ENCODE measurements around the gene SMAD6.

DNA sequence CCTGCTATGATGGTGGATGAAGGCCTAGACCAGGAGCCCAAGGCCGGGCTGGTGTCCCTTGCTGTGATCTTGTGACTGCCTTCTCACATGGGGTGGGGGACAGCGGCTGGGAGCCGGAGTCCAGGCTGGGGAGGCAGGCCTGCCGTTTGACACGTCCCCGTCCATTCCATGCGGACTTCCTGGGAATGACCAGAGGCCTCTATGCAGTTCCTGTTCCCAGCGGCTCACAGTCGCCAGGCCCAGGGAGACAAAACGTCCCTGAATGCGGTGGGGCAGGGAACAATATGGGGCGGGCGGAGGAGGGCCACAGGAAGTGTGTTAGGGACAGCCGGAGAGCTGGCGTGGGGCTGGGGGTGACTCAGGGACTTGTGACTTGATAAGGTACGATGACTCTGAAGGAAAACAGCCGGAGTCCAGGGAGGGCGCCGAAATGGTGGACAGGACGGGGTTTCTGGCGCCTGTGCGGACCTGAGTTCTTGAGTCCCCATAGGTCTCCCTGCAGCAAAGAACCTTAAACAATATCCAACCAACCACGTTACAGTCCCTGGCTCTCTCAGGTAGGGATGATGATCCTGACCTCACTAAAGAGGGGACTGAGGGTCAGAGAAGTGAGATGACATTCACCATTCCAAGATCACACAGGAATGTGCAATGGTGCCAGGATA lies 40.5 kb upstream of the SMAD6 start:
- TF ChIP-seq CTCF (IDR thresholded peaks at IDR 0.05 in 2 of 3, conservative IDR thresholded peaks at IDR 0.05 in 1 of 3; ENCODE audit: control insufficient read depth in 2 of 3, extremely low read depth in 1 of 3, insufficient read depth in 1 of 3, low read depth in 3 of 3, low read length in 3 of 3) (no peak), POLR2AphosphoS5 (IDR thresholded peaks at IDR 0.05; ENCODE audit: low read length) (no peak), POLR2A (IDR thresholded peaks at IDR 0.05; ENCODE audit: low read depth, low read length) (no peak), NFIC (IDR thresholded peaks at IDR 0.05; ENCODE audit: low read depth, low read length) (no peak), RAD51 (IDR thresholded peaks at IDR 0.05) (no peak), REST (IDR thresholded peaks at IDR 0.05; ENCODE audit: low read depth, low read length) (no peak), SUZ12 (IDR thresholded peaks at IDR 0.05; ENCODE audit: unreplicated experiment) (no peak), ZNF622 (IDR thresholded peaks at IDR 0.05) (no peak), TCF12 (IDR thresholded peaks at IDR 0.05; ENCODE audit: low read depth, low read length) (no peak), SPI1 (IDR thresholded peaks at IDR 0.05; ENCODE audit: borderline replicate concordance, insufficient read depth, low read depth, low read length) (no peak), SMAD5 (IDR thresholded peaks at IDR 0.05; ENCODE audit: low read depth) (no peak), JUNB (IDR thresholded peaks at IDR 0.05) (no peak), ATF3 (IDR thresholded peaks at IDR 0.05; ENCODE audit: borderline replicate concordance, extremely low read depth, low read depth, low read length) (no peak)

Data from GM12878 (cell line).